Esophagus squamous epithelium (tissue), 4 donors: ENCODE data around the gene COMMD10.

Experiments
- POLR2A ChIP-seq, 4 donors: fragments of 450-650 bp; IDR thresholded peaks; one replicate each; pipeline ENCODE4 v1.6.1; 2017; ENCODE audit warnings: antibody characterized with exemption in 4 of 4, mild to moderate bottlenecking in 4 of 4, moderate library complexity in 3 of 4
- TF ChIP-seq, protein P1 (sequence below), 6 experiments: fragments of 450-650 bp in 4 of 6; fragments of 200-600 bp in 2 of 6; sonication (generic) in 2 of 6; IDR thresholded peaks; one replicate each; pipeline ENCODE4 v1.5.1; 2016 to 2019; ENCODE audit warnings: antibody characterized with exemption in 6 of 6, mild to moderate bottlenecking in 4 of 6, moderate library complexity in 4 of 6

DNA sequence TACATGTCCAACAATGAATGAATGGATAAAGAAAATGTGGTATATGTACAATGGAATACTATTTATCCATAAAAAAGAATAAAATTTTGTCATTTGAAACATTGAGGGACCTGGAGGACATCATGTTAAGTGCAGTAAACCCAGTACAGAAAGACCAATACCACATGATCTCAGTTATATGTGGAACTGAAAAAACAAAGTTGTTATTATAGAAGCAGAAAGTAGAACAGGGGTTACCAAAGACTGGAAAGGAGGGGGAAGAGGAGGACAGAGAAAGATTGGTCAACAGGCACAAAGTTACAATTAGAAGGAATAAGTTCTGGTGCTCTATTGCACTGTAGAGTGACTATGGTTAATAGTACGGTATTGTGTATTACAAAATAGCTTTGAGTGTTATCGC lies 256.0 kb downstream of the COMMD10 start:
- TF ChIP-seq, protein P1, sequence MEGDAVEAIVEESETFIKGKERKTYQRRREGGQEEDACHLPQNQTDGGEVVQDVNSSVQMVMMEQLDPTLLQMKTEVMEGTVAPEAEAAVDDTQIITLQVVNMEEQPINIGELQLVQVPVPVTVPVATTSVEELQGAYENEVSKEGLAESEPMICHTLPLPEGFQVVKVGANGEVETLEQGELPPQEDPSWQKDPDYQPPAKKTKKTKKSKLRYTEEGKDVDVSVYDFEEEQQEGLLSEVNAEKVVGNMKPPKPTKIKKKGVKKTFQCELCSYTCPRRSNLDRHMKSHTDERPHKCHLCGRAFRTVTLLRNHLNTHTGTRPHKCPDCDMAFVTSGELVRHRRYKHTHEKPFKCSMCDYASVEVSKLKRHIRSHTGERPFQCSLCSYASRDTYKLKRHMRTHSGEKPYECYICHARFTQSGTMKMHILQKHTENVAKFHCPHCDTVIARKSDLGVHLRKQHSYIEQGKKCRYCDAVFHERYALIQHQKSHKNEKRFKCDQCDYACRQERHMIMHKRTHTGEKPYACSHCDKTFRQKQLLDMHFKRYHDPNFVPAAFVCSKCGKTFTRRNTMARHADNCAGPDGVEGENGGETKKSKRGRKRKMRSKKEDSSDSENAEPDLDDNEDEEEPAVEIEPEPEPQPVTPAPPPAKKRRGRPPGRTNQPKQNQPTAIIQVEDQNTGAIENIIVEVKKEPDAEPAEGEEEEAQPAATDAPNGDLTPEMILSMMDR (IDR thresholded peaks at IDR 0.05): no peak
- TF ChIP-seq POLR2A (IDR thresholded peaks at IDR 0.05): no peak
